ENCODE data around the gene EHD1.
A peak's percentile ranks its signal among the peaks of the same experiment; 100 is the strongest.

The EHD1 gene

GRCh38 chr11:64916040-64916774 lies 37.8 kb upstream of the EHD1 start:
- TF ChIP-seq, protein P1, sequence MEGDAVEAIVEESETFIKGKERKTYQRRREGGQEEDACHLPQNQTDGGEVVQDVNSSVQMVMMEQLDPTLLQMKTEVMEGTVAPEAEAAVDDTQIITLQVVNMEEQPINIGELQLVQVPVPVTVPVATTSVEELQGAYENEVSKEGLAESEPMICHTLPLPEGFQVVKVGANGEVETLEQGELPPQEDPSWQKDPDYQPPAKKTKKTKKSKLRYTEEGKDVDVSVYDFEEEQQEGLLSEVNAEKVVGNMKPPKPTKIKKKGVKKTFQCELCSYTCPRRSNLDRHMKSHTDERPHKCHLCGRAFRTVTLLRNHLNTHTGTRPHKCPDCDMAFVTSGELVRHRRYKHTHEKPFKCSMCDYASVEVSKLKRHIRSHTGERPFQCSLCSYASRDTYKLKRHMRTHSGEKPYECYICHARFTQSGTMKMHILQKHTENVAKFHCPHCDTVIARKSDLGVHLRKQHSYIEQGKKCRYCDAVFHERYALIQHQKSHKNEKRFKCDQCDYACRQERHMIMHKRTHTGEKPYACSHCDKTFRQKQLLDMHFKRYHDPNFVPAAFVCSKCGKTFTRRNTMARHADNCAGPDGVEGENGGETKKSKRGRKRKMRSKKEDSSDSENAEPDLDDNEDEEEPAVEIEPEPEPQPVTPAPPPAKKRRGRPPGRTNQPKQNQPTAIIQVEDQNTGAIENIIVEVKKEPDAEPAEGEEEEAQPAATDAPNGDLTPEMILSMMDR (conservative IDR thresholded peaks at IDR 0.05; ENCODE audit: low read depth, low read length) = no peak
- H3K4me3 ChIP-seq (ENCODE audit: low read depth, low read length) = peak overlapping the region; percentile 76
- peak; percentile 59 for DNase-seq (ENCODE audit: low read depth)

GRCh38 chr11:64915376-64915887 lies 37.0 kb upstream of the EHD1 start:
- H3K4me3 ChIP-seq (ENCODE audit: low read depth, low read length) = peak overlapping the region; percentile 76
- TF ChIP-seq, protein P1 (conservative IDR thresholded peaks at IDR 0.05; ENCODE audit: low read depth, low read length) = no peak
- no peak for DNase-seq (ENCODE audit: low read depth)

- DNase-seq (ENCODE audit: low read depth) = no peak
- TF ChIP-seq, protein P1 (conservative IDR thresholded peaks at IDR 0.05; ENCODE audit: low read depth, low read length) = no peak
- no peak overlapping the region for H3K4me3 ChIP-seq (ENCODE audit: low read depth, low read length)
Observed at GRCh38 chr11:64914123-64914522, 35.7 kb upstream of the EHD1 start.

DNA sequence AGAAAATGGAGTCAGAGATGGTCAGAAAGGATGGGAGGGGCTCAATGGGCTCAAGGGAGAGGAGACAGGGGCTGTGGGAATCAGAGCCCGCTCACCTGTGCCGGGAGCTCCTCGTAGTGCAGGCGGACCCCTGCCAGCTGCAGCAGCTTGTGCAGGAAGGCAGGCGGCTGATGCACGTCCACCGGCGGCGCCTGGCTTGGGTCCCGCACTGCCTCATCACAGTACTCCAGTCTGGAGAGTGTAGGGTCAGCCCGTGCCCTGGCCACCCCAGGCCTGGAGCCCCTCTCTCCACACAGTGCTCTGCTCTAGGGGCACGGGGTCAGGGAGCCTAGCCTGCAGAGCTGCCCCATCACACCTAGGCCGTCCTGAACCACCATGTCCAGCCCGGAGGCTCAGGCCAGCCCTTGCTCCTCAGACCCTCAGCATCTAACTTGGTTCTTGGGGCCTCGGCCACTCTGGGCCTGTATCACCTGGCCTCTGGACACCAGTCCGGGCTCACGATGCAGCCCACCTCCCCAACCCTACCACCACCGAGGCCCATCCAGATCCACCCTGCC lies 34.8 kb upstream of the EHD1 start:
- TF ChIP-seq, protein P1 (conservative IDR thresholded peaks at IDR 0.05; ENCODE audit: low read depth, low read length) = no peak
- no peak for DNase-seq (ENCODE audit: low read depth)
- no peak overlapping the region for H3K4me3 ChIP-seq (ENCODE audit: low read depth, low read length)

GRCh38 chr11:64911689-64912088 lies 33.3 kb upstream of the EHD1 start:
- no peak overlapping the region for H3K4me3 ChIP-seq (ENCODE audit: low read depth, low read length)
- TF ChIP-seq, protein P1 (conservative IDR thresholded peaks at IDR 0.05; ENCODE audit: low read depth, low read length) = no peak
- no peak for DNase-seq (ENCODE audit: low read depth)

DNA sequence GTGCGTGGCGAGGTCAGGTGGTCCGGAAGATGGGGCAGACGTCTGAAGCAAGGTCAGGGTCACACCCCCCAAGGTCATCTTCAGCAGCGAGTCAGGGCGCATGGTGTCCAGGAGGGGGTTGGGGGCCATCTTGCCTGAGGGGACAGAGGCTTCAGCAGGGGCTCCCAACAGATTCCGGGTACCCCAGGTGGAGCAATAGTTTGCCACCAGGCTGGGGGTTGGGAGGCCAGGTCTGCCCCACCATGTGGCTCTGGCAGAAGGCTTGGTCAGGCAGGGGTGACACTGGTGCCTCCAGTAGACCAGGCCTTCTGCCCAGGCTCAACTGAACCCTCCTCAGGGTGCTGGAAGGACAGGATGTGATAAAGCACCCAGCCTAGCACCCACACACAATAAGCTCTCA lies 32.7 kb upstream of the EHD1 start:
- DNase-seq (ENCODE audit: low read depth) = no peak
- H3K4me3 ChIP-seq (ENCODE audit: low read depth, low read length) = no peak overlapping the region
- TF ChIP-seq, protein P1 (conservative IDR thresholded peaks at IDR 0.05; ENCODE audit: low read depth, low read length) = no peak

Measured in choroid plexus epithelial cell (primary cell).